Measurements from ENCODE around the gene C5orf52.

GRCh38 chr5:157710431-157710830 lies 39.1 kb downstream of the C5orf52 start:
- TF ChIP-seq, protein P1, sequence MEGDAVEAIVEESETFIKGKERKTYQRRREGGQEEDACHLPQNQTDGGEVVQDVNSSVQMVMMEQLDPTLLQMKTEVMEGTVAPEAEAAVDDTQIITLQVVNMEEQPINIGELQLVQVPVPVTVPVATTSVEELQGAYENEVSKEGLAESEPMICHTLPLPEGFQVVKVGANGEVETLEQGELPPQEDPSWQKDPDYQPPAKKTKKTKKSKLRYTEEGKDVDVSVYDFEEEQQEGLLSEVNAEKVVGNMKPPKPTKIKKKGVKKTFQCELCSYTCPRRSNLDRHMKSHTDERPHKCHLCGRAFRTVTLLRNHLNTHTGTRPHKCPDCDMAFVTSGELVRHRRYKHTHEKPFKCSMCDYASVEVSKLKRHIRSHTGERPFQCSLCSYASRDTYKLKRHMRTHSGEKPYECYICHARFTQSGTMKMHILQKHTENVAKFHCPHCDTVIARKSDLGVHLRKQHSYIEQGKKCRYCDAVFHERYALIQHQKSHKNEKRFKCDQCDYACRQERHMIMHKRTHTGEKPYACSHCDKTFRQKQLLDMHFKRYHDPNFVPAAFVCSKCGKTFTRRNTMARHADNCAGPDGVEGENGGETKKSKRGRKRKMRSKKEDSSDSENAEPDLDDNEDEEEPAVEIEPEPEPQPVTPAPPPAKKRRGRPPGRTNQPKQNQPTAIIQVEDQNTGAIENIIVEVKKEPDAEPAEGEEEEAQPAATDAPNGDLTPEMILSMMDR (conservative IDR thresholded peaks at IDR 0.05 in 1 of 2, IDR thresholded peaks at IDR 0.05 in 1 of 2; ENCODE audit: low read depth in 1 of 2, low read length in 2 of 2) = no peak
- no peak for TF ChIP-seq EZH2 (IDR thresholded peaks at IDR 0.05; ENCODE audit: low read length, missing control alignments)
